Prostate gland (tissue), 2 donors: Measurements from ENCODE around the gene CLTB.

Experiments used
- POLR2A ChIP-seq: fragments of 450-650 bp; IDR thresholded peaks from one replicate; pipeline ENCODE4 v1.6.1; 2016; ENCODE audit warnings: antibody characterized with exemption, mild to moderate bottlenecking
- TF ChIP-seq, protein P1 (sequence below), 4 experiments: fragments of 200-600 bp in 2 of 4; fragments of 450-650 bp in 2 of 4; sonication (generic) in 2 of 4; IDR thresholded peaks; 1 replicate in 3 of 4; 2 replicates in 1 of 4; pipeline ENCODE4 v1.5.1; 2016 to 2019; ENCODE audit warnings: antibody characterized with exemption in 4 of 4, mild to moderate bottlenecking in 2 of 4, moderate library complexity in 2 of 4

GRCh38 chr5:176454724-176455394 lies 38.5 kb upstream of the CLTB start:
- TF ChIP-seq, protein P1, sequence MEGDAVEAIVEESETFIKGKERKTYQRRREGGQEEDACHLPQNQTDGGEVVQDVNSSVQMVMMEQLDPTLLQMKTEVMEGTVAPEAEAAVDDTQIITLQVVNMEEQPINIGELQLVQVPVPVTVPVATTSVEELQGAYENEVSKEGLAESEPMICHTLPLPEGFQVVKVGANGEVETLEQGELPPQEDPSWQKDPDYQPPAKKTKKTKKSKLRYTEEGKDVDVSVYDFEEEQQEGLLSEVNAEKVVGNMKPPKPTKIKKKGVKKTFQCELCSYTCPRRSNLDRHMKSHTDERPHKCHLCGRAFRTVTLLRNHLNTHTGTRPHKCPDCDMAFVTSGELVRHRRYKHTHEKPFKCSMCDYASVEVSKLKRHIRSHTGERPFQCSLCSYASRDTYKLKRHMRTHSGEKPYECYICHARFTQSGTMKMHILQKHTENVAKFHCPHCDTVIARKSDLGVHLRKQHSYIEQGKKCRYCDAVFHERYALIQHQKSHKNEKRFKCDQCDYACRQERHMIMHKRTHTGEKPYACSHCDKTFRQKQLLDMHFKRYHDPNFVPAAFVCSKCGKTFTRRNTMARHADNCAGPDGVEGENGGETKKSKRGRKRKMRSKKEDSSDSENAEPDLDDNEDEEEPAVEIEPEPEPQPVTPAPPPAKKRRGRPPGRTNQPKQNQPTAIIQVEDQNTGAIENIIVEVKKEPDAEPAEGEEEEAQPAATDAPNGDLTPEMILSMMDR (IDR thresholded peaks at IDR 0.05), result no peak
- TF ChIP-seq POLR2A, result no peak
